T-cell (primary cell): ENCODE results near the gene MCCC1. TPM values are rescaled to one million over a fixed set of nuclear protein-coding genes. Genes with fewer than 3 reads are reported as not detected.

ENCODE experiments used
- ATAC-seq, 4 experiments: fragments of 200-7000 bp in 3 of 4; fragments of 150-1000 bp in 1 of 4; cut with Tn5 transposase; replicated peaks in 1 of 4; 1 replicate in 3 of 4; 2 replicates in 1 of 4; pipeline ENCODE4 v1.10.0; 2021; ENCODE audit warnings: moderate library complexity in 3 of 4, mild to moderate bottlenecking in 2 of 4, moderate number of reproducible peaks in 1 of 4
- CTCF ChIA-PET, 2 donors: fragments of 300-600 bp; sonication (Branson Sonifier 250); formaldehyde crosslinking; loops; one replicate each; lab custom pipeline; 2022; ENCODE audit warnings: antibody characterized with exemption in 2 of 2; lab: Charles Lee
- POLR2A ChIA-PET, 2 donors: fragments of 300-600 bp; sonication (Branson Sonifier 250); formaldehyde crosslinking; loops; one replicate each; lab custom pipeline; 2022; ENCODE audit warnings: antibody characterized with exemption in 2 of 2; lab: Charles Lee
- DNase-seq, 35 experiments: peaks; one replicate each; pipeline versions ENCODE4 v3.0.0 to v3.0.0-alpha.2; 2013 to 2023
- H3K27ac ChIP-seq: one replicate; pipeline ENCODE4 v1.5.1; 2013; ENCODE audit warnings: low read length
- H3K27me3 ChIP-seq, 2 experiments: replicated peaks in 1 of 2; 1 replicate in 1 of 2; 2 replicates in 1 of 2; pipeline versions ENCODE4 v1.6.1 to v1.7.0; 2013; ENCODE audit warnings: low read length in 1 of 2, mixed read lengths in 1 of 2; ENCODE audit not compliant: control insufficient read depth in 2 of 2, insufficient read depth in 2 of 2; ENCODE audit errors: extremely low read depth in 1 of 2
- H3K36me3 ChIP-seq, 2 donors: 1 replicate in 1 of 2; 2 replicates in 1 of 2; pipeline versions ENCODE4 v1.6.1 to v1.7.0; 2013; ENCODE audit warnings: low read length in 1 of 2; ENCODE audit not compliant: control insufficient read depth in 2 of 2, insufficient read depth in 1 of 2; ENCODE audit errors: extremely low read depth in 1 of 2
- H3K4me1 ChIP-seq, 2 experiments: 1 replicate in 1 of 2; 2 replicates in 1 of 2; pipeline versions ENCODE4 v1.6.1 to v1.7.0; 2013; ENCODE audit warnings: low read length in 2 of 2, mixed read lengths in 1 of 2; ENCODE audit not compliant: insufficient read depth in 2 of 2, control insufficient read depth in 1 of 2; ENCODE audit errors: extremely low read depth in 1 of 2
- H3K4me3 ChIP-seq, 2 donors: 1 replicate in 1 of 2; 2 replicates in 1 of 2; pipeline versions ENCODE4 v1.5.1 to v1.7.0; 2013; ENCODE audit warnings: mild to moderate bottlenecking in 2 of 2, low read length in 1 of 2, moderate library complexity in 1 of 2; ENCODE audit not compliant: control insufficient read depth in 1 of 2; ENCODE audit errors: extremely low read depth in 1 of 2
- H3K9me3 ChIP-seq: 2 replicates; pipeline ENCODE4 v1.7.0; 2013
- H3K27ac Mint-ChIP-seq, 2 donors: one replicate each; pipeline ENCODE4 v1.8.0; 2020 to 2021; ENCODE audit warnings: mild to moderate bottlenecking in 2 of 2, mixed read lengths in 2 of 2
- H3K27me3 Mint-ChIP-seq, 2 donors: one replicate each; pipeline ENCODE4 v1.8.0; 2021 to 2022; ENCODE audit warnings: mixed read lengths in 2 of 2
- H3K36me3 Mint-ChIP-seq: one replicate; pipeline ENCODE4 v1.8.0; 2021; ENCODE audit warnings: mixed read lengths
- H3K4me1 Mint-ChIP-seq, 3 donors: one replicate each; pipeline ENCODE4 v1.8.0; 2020 to 2022; ENCODE audit warnings: mixed read lengths in 3 of 3, mild to moderate bottlenecking in 1 of 3
- H3K4me3 Mint-ChIP-seq, 3 donors: one replicate each; pipeline ENCODE4 v1.8.0; 2020 to 2022; ENCODE audit warnings: mild to moderate bottlenecking in 3 of 3, mixed read lengths in 3 of 3, moderate library complexity in 3 of 3
- H3K9me3 Mint-ChIP-seq, 3 donors: one replicate each; pipeline ENCODE4 v1.8.0; 2020 to 2022; ENCODE audit warnings: mixed read lengths in 3 of 3
- WGBS: methylation state at CpG from one replicate; pipeline ENCODE4 v1.1.5; 2013; ENCODE audit warnings: missing lambda C conversion rate; ENCODE audit not compliant: insufficient coverage; 5-methylcytosine and 5-hydroxymethylcytosine counted together
- total RNA-seq, 35 experiments: library from RNA in 6 of 35; stranded (reverse) in 6 of 35; fragments of 120-200 nt in 1 of 35; gene quantifications; one replicate each; pipeline versions ENCODE4 v1.2.1 to v1.2.4 and lab custom pipeline; 2013 to 2026

The MCCC1 gene
- total RNA-seq, 5 donors from 2014 or later (not counting 1 experiment from before 2014, with no cell fraction given), result 18.1 to 33.1 (median 26.0) TPM

DNA sequence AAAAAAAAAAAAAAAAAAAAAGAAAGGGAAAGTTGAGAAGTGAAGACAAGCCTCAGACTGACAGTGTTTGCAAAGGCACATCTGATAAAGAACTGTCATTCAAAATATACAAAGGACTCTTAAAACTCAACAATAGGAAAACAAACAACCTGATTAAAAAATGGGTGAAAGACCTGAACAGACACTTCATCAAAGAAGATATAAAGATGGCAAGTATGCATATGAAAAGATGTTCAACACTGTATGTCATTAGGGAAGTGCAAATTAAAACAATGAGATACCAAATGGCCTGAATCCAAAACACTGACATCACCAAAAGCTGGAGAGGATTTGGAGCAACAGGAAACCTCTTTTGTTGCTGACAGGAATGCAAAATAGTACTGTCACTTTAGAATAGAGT, 48.6 kb downstream of the MCCC1 start:
- Mint-ChIP-seq H3K4me1 (peaks cover 0 to 8% (median 0%) of the 10 kb centered on the region in 3 donors), H3K4me3 (no peak overlapping the region)
- POLR2A ChIA-PET, result no interaction called here

DNA sequence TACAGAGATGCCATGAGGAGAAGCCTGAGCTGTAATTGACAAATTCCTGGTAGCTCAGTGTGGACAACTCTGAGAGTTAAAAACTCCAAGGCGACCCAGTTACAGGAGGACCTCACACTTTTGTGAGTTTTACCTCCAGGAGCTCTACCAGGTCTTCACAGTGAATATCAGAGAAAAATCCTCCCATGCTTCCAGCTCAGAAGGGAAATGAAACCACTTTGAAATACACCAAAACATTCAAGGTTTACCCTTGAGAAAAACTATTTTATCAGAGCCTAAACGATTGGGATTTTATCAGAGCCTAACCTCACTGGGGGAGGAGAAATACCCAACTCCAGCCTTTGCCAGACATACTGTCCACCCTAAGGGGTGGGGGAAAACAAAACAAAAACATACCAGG, 52.4 kb downstream of the MCCC1 start:
- 100% methylated on average over 1 of the region's 2 CpGs for WGBS
- Mint-ChIP-seq H3K4me1 (peaks cover 0 to 12% (median 0%) of the 10 kb centered on the region in 3 donors), H3K36me3 (peaks cover 61% of the 10 kb centered on the region), H3K9me3 (peaks cover 0 to 4% (median 0%) of the 10 kb centered on the region in 3 donors), H3K27me3 (no peaks in the 10 kb centered on the region), H3K4me3 (no peak overlapping the region), H3K27ac (no peak overlapping the region)
- Histone ChIP-seq H3K27ac (no peak overlapping the region), H3K36me3 (peaks cover 2 to 45% of the 10 kb centered on the region in 2 donors), H3K27me3 (no peaks in the 10 kb centered on the region), H3K4me3 (no peak overlapping the region), H3K4me1 (no peaks in the 10 kb centered on the region), H3K9me3 (no peaks in the 10 kb centered on the region)
- DNase-seq (no peak), ATAC-seq (no peak)
- POLR2A ChIA-PET, result no interaction called here
- CTCF ChIA-PET, result interaction anchor here in 1 of 2 donors (0.6 kb wide), 1 partner anchor 142 kb away, joined by 4 read pairs; no protein-coding TSS in a partner anchor

More for the DNA sequence above, 48.6 kb downstream of the MCCC1 start:
- Histone ChIP-seq H3K4me3 (no peak overlapping the region), H3K36me3 (peaks cover 0 to 31% of the 10 kb centered on the region in 2 donors), H3K4me1 (no peaks in the 10 kb centered on the region), H3K9me3 (no peaks in the 10 kb centered on the region), H3K27ac (no peak overlapping the region), H3K27me3 (no peaks in the 10 kb centered on the region)
- no peak for DNase-seq
- Mint-ChIP-seq H3K27ac (no peak overlapping the region), H3K9me3 (peaks cover 0 to 4% (median 0%) of the 10 kb centered on the region in 3 donors), H3K27me3 (no peaks in the 10 kb centered on the region), H3K36me3 (peaks cover 48% of the 10 kb centered on the region)
- CTCF ChIA-PET, result no interaction called here
- ATAC-seq, result no peak

DNA sequence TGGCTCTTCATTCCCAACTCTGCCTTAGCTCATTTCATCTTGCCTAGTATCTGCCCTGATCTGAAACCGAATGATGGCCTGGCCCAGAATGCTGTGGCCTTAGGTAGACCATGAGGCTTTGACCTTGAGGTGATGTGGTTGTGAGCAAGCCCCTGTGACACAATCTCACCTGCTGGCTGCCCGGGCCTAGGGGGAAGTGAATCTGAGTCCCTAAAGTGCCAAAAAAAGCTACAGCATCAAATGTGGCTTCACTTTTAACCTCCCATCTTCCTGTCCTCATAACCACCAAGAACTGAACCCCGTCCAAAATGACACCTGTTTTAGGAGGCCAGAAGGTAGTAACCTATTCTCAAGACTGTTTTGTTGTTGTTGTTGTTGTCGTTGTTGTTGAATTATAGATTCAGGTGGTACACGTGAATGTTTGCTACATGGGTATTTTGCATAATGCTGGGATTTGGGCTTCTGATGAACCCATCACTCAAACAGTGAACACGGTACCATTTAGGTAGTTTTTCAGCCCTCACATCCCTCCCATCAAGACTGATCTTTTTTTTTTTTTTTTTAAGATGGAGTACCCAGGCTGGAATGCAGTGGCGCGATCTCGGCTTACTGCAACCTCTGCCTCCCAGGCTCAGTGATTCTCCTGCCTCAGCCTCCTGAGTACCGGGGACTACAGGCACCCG, 54.6 kb downstream of the MCCC1 start:
- H3K9me3 Mint-ChIP-seq, result no peaks in the 10 kb centered on the region
- H3K4me3 Mint-ChIP-seq, result no peak overlapping the region
- no peak for ATAC-seq
- peaks cover 55% of the 10 kb centered on the region for H3K36me3 Mint-ChIP-seq
- CTCF ChIA-PET, result no interaction called here
- no peaks in the 10 kb centered on the region for H3K4me1 ChIP-seq
- WGBS, result 50% methylated on average over 2 of the region's 11 CpGs
- H3K27ac Mint-ChIP-seq, result no peak overlapping the region
- peaks cover 2 to 44% of the 10 kb centered on the region in 2 donors for H3K36me3 ChIP-seq
- no peaks in the 10 kb centered on the region for H3K27me3 Mint-ChIP-seq
- no peak overlapping the region for H3K4me3 ChIP-seq
- H3K4me1 Mint-ChIP-seq, result peaks cover 0 to 12% (median 0%) of the 10 kb centered on the region in 3 donors
- H3K27me3 ChIP-seq, result no peaks in the 10 kb centered on the region
- no peaks in the 10 kb centered on the region for H3K9me3 ChIP-seq
- POLR2A ChIA-PET, result no interaction called here
- DNase-seq, result no peak
- no peak overlapping the region for H3K27ac ChIP-seq

DNA sequence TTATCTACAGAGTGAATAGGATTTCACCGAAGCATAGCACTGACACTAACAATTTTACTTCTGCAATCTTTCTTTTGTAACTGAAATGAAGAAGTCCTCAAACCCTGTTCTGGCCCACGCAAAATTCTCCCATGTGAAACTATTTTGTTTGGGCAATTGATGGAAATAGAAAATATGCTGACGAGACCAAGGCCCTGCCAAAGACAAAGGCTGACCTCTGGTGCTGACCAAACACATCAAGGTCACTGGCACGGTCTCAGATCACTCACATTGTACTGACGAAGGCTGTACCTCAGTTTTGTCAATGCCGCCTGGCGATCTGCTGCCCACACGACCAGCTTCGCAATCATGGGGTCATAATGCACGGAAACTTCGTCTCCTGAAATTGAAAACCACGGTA, 60.5 kb downstream of the MCCC1 start:
- H3K27ac Mint-ChIP-seq, result no peak overlapping the region
- H3K4me1 Mint-ChIP-seq, result no peaks in the 10 kb centered on the region
- H3K27me3 Mint-ChIP-seq, result no peaks in the 10 kb centered on the region
- Histone ChIP-seq H3K4me1 (no peaks in the 10 kb centered on the region), H3K27me3 (no peaks in the 10 kb centered on the region), H3K36me3 (peaks cover 0 to 53% of the 10 kb centered on the region in 2 donors), H3K27ac (no peak overlapping the region), H3K9me3 (no peaks in the 10 kb centered on the region), H3K4me3 (no peak overlapping the region)
- ATAC-seq, result no peak
- ChIA-PET POLR2A (no interaction called here), CTCF (interaction anchor here in 1 of 2 donors (0.6 kb wide), 1 partner anchor 9 kb away, joined by 4 read pairs; no protein-coding TSS in a partner anchor)
- H3K36me3 Mint-ChIP-seq, result peaks cover 63% of the 10 kb centered on the region
- H3K9me3 Mint-ChIP-seq, result no peaks in the 10 kb centered on the region
- WGBS, result 97% methylated on average over 11 of the region's 12 CpGs
- no peak overlapping the region for H3K4me3 Mint-ChIP-seq
- DNase-seq, result no peak

DNA sequence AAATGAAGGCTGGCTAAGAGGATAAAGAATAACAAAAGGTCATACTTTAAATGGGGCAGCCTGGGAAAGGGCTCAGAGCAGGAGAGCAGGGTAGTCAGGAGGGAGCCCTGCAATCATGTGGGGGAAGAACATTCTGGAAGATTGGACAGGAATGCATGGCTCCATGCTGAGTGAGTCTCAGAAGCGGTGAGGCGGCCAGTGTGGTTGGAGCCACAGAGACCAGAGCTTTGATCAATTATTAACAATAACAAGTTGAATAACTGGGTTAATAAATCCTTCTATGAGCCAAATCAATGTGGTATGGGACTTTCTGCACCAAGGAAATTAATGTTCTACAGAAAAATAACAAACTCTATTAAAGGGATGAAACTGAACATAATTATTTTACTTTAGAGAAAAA, 61.1 kb downstream of the MCCC1 start:
- no CpG with 5 or more reads among the region's 2 CpGs for WGBS
- ChIA-PET POLR2A (no interaction called here), CTCF (no interaction called here)
- Histone ChIP-seq H3K4me3 (no peak overlapping the region), H3K4me1 (no peaks in the 10 kb centered on the region), H3K36me3 (peaks cover 0 to 53% of the 10 kb centered on the region in 2 donors), H3K9me3 (no peaks in the 10 kb centered on the region), H3K27ac (no peak overlapping the region), H3K27me3 (no peaks in the 10 kb centered on the region)
- no peak overlapping the region for H3K4me3 Mint-ChIP-seq
- H3K36me3 Mint-ChIP-seq, result peaks cover 61% of the 10 kb centered on the region
- no peaks in the 10 kb centered on the region for H3K27me3 Mint-ChIP-seq
- H3K27ac Mint-ChIP-seq, result no peak overlapping the region
- DNase-seq, result no peak
- ATAC-seq, result no peak
- H3K9me3 Mint-ChIP-seq, result no peaks in the 10 kb centered on the region
- H3K4me1 Mint-ChIP-seq, result no peaks in the 10 kb centered on the region

DNA sequence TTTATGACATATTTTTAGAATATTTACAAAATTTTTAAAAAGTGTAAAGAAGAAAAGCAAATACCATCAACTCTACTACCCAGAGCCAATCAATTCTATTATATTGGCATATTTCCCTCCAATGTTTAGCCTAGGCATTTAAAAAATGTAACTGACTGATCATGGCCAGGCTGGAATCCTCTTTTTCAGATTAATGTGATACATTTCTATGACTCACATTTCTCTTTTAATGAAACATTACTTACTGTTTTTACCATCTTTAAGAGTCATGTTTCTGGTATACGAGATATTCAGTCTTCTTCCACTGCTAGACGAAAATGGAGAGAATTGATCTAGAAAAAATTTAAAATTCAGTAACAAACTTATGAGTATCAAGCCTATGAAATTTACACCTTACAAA, 65.5 kb downstream of the MCCC1 start:
- CTCF ChIA-PET, result no interaction called here

More for the DNA sequence above, 65.5 kb downstream of the MCCC1 start:
- Histone ChIP-seq H3K27ac (no peak overlapping the region), H3K9me3 (no peaks in the 10 kb centered on the region), H3K4me3 (no peak overlapping the region), H3K36me3 (peaks cover 0 to 60% of the 10 kb centered on the region in 2 donors), H3K4me1 (no peaks in the 10 kb centered on the region), H3K27me3 (no peaks in the 10 kb centered on the region)
- no peak for ATAC-seq
- no CpG with 5 or more reads among the region's 2 CpGs for WGBS
- DNase-seq, result no peak
- Mint-ChIP-seq H3K27me3 (no peaks in the 10 kb centered on the region), H3K4me3 (no peak overlapping the region), H3K9me3 (no peaks in the 10 kb centered on the region), H3K4me1 (no peaks in the 10 kb centered on the region), H3K36me3 (peaks cover 66% of the 10 kb centered on the region), H3K27ac (no peak overlapping the region)
- POLR2A ChIA-PET, result interaction anchor here in 1 of 2 donors (0.6 kb wide), 1 partner anchor 277 kb away, joined by 3 read pairs; no protein-coding TSS in a partner anchor
